ENCODE results near the gene OR9Q1. TPM values are rescaled to one million over a fixed set of nuclear protein-coding genes. Genes with fewer than 3 reads are reported as not detected.

The OR9Q1 gene
- total and polyA plus RNA-seq, 2 of the 13 experiments (the other 11 are each of a cell fraction or from before 2014, with no cell fraction given), result not detected

GRCh38 chr11:57979532-57980079 is 44.1 kb upstream of the OR9Q1 start (continued):
- TF ChIP-seq THAP9 (CRISPR knock-in tag; IDR thresholded peaks at IDR 0.05; ENCODE audit: borderline replicate concordance) (no peak), HMGXB3 (CRISPR knock-in tag; IDR thresholded peaks at IDR 0.05; ENCODE audit: borderline replicate concordance) (no peak), FOXO4 (CRISPR knock-in tag; conservative IDR thresholded peaks at IDR 0.05) (0 out of 2 replicates have a peak, but pooled peaks have one; percentile 55), ZSCAN9 (CRISPR knock-in tag; IDR thresholded peaks at IDR 0.05; ENCODE audit: borderline replicate concordance) (no peak), ZNF609 (CRISPR knock-in tag; IDR thresholded peaks at IDR 0.05; ENCODE audit: borderline replicate concordance) (no peak), GMEB1 (CRISPR knock-in tag; IDR thresholded peaks at IDR 0.05; ENCODE audit: borderline replicate concordance) (no peak), ZEB1 (IDR thresholded peaks at IDR 0.05; ENCODE audit: insufficient replicate concordance, low read depth) (no peak), ZBTB44 (CRISPR knock-in tag; IDR thresholded peaks at IDR 0.05) (no peak)
